ENCODE measurements around the gene DHCR24.

DNA sequence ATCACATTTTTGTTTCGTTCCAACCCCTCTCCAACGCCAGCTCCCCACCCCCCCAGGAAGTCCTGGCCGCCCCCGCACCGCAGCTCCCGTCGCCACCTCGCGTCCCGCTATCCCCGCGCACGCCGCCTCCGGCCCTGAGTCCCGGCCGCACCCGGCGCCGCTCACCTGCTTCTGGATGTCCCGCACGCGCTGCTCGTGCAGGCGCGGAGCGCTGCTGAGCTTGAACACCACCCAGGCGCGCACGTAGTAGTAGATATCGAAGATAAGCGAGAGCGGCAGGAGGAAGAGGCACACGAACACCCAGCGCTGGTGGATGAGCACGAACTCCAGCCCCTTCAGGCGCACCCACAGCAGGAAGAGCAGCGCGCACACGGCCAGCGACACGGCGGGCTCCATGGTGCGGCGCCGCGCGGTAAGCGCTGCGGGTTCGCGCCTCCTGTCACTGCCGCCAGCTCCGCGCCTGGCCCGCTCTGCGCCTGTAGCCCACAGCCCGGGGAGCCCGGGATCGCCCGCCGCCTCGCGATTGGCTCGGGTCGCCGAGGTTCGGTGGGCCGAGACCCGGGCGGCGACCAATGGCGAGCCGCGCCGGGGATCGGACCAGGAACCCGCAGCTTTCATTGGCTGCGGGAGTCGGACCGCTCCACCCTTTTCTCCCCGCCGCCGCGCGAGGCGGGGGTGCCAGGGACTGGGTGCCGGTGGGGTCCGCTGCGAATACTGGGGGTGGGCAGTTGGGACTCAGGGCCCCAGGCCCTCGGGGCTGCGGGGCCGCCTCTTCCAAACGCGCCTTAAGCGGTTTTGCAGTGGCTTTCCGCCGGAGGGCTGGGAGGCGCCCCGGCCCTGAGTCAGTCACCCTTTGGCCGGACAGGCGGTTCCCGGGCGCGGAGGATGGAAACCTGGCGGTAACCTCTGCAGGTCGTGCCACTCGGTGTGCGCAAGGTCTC, at the start of gene DHCR24:
- TF ChIP-seq POLR2AphosphoS5 (IDR thresholded peaks at IDR 0.05) (peak; percentile 82 to 93 (median 87)), CTCF (IDR thresholded peaks at IDR 0.05 in 8 of 11, conservative IDR thresholded peaks at IDR 0.05 in 3 of 11) (no peak)

Data from spleen (tissue), 7 donors.